ENCODE results near the gene SHC3. TPM values are rescaled to one million over a fixed set of nuclear protein-coding genes. Genes with fewer than 3 reads are reported as not detected.

The SHC3 gene
- total RNA-seq, 1 experiment from 2014 or later: 4.0 TPM

DNA sequence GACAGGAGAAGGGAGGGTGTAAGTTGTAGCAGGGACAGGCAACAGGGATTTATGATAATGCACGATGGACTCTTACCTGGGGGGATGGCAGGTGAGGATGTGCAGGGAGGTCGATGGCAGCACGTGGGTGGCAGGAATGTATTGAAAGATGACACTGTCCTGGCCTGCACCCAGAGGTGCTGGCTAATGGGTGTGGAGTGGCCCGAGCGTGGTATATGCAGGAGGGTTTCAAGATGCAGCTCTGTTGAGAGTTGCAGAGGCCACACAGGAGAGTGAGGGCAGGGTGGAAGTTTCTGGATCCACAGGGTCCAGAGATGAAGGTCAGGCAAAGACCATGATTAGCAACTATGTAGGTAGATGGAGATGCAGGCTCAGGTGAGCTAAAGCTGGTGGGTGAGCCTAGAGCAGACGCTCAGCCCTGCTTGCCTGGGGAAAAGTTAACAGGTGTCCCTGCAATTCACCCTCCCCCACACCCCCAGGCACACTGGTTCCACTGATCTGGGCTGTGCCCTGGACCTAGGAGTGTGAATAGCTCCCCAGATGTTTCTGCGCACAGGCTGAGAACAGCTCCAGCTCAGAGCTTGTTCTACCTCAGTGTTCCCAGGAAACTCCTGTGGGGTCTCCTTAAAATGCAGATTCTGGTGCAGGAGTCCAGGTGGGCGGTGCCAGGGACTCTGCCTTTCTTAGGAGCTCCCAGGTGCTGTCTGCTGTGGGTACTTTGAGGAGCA is 208.8 kb downstream of the SHC3 start:
- intact Hi-C loops (cut with micrococcal nuclease; ENCODE audit: unreplicated experiment): no loop called here
- no peaks in the 10 kb centered on the region for H3K4me1 Mint-ChIP-seq (ENCODE audit: low read depth, unreplicated experiment)
- no TSS peak for BruUV-seq (replicated peaks)
- no peak overlapping the region for H3K27ac Mint-ChIP-seq (ENCODE audit: unreplicated experiment)
- no peaks in the 10 kb centered on the region for H3K36me3 Mint-ChIP-seq (ENCODE audit: insufficient read depth, unreplicated experiment)
- no peak for DNase-seq
- TF ChIP-seq, protein P1, sequence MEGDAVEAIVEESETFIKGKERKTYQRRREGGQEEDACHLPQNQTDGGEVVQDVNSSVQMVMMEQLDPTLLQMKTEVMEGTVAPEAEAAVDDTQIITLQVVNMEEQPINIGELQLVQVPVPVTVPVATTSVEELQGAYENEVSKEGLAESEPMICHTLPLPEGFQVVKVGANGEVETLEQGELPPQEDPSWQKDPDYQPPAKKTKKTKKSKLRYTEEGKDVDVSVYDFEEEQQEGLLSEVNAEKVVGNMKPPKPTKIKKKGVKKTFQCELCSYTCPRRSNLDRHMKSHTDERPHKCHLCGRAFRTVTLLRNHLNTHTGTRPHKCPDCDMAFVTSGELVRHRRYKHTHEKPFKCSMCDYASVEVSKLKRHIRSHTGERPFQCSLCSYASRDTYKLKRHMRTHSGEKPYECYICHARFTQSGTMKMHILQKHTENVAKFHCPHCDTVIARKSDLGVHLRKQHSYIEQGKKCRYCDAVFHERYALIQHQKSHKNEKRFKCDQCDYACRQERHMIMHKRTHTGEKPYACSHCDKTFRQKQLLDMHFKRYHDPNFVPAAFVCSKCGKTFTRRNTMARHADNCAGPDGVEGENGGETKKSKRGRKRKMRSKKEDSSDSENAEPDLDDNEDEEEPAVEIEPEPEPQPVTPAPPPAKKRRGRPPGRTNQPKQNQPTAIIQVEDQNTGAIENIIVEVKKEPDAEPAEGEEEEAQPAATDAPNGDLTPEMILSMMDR (IDR thresholded peaks at IDR 0.05; ENCODE audit: unreplicated experiment): no peak
- no peaks in the 10 kb centered on the region for H3K9me3 Mint-ChIP-seq (ENCODE audit: low read depth, unreplicated experiment)
- peaks cover 29% of the 10 kb centered on the region for H3K27me3 Mint-ChIP-seq (ENCODE audit: unreplicated experiment)
- no peak overlapping the region for H3K4me3 Mint-ChIP-seq (ENCODE audit: low read depth, unreplicated experiment)
- CTCF ChIA-PET: no interaction called here

- no peaks in the 10 kb centered on the region for H3K36me3 Mint-ChIP-seq (ENCODE audit: insufficient read depth, unreplicated experiment)
- no TSS peak for BruUV-seq (replicated peaks)
- TF ChIP-seq, protein P1 (IDR thresholded peaks at IDR 0.05; ENCODE audit: unreplicated experiment): no peak
Observed at GRCh38 chr9:88968799-88969198, 209.8 kb downstream of the SHC3 start.

GRCh38 chr9:88966894-88967676 is 211.5 kb downstream of the SHC3 start:
- TF ChIP-seq, protein P1 (IDR thresholded peaks at IDR 0.05; ENCODE audit: unreplicated experiment): no peak
- no peak for DNase-seq
- Mint-ChIP-seq H3K4me3 (ENCODE audit: low read depth, unreplicated experiment) (no peak overlapping the region), H3K27ac (ENCODE audit: unreplicated experiment) (no peak overlapping the region), H3K9me3 (ENCODE audit: low read depth, unreplicated experiment) (no peaks in the 10 kb centered on the region), H3K27me3 (ENCODE audit: unreplicated experiment) (peaks cover 51% of the 10 kb centered on the region), H3K4me1 (ENCODE audit: low read depth, unreplicated experiment) (no peaks in the 10 kb centered on the region), H3K36me3 (ENCODE audit: insufficient read depth, unreplicated experiment) (no peaks in the 10 kb centered on the region)
- CTCF ChIA-PET: no interaction called here
- intact Hi-C loops (cut with micrococcal nuclease; ENCODE audit: unreplicated experiment): no loop called here
- BruUV-seq (replicated peaks): no TSS peak

More at GRCh38 chr9:88968799-88969198, 209.8 kb downstream of the SHC3 start:
- CTCF ChIA-PET: no interaction called here
- Mint-ChIP-seq H3K9me3 (ENCODE audit: low read depth, unreplicated experiment) (no peaks in the 10 kb centered on the region), H3K4me1 (ENCODE audit: low read depth, unreplicated experiment) (no peaks in the 10 kb centered on the region), H3K27me3 (ENCODE audit: unreplicated experiment) (peaks cover 34% of the 10 kb centered on the region), H3K4me3 (ENCODE audit: low read depth, unreplicated experiment) (no peak overlapping the region), H3K27ac (ENCODE audit: unreplicated experiment) (no peak overlapping the region)
- intact Hi-C loops (cut with micrococcal nuclease; ENCODE audit: unreplicated experiment): no loop called here
- DNase-seq: no peak

GRCh38 chr9:88965473-88965872 is 213.1 kb downstream of the SHC3 start:
- no TSS peak for BruUV-seq (replicated peaks)
- no peaks in the 10 kb centered on the region for H3K36me3 Mint-ChIP-seq (ENCODE audit: insufficient read depth, unreplicated experiment)
- H3K27me3 Mint-ChIP-seq (ENCODE audit: unreplicated experiment): peaks cover 67% of the 10 kb centered on the region
- TF ChIP-seq, protein P1 (IDR thresholded peaks at IDR 0.05; ENCODE audit: unreplicated experiment): no peak
- no peak overlapping the region for H3K27ac Mint-ChIP-seq (ENCODE audit: unreplicated experiment)
- H3K4me3 Mint-ChIP-seq (ENCODE audit: low read depth, unreplicated experiment): no peak overlapping the region
- CTCF ChIA-PET: no interaction called here
- no peaks in the 10 kb centered on the region for H3K9me3 Mint-ChIP-seq (ENCODE audit: low read depth, unreplicated experiment)
- intact Hi-C loops (cut with micrococcal nuclease; ENCODE audit: unreplicated experiment): no loop called here
- no peaks in the 10 kb centered on the region for H3K4me1 Mint-ChIP-seq (ENCODE audit: low read depth, unreplicated experiment)
- DNase-seq: no peak

Measured in Calu3 (cell line).